ENCODE data around the gene CCDC6. TPM values are rescaled to one million over a fixed set of nuclear protein-coding genes. Genes with fewer than 3 reads are reported as not detected.

The CCDC6 gene
- total and polyA plus RNA-seq, 2 of the 8 experiments (the other 6 are each of a cell fraction or from before 2014, with no cell fraction given): 42.2 to 74.4 TPM

DNA sequence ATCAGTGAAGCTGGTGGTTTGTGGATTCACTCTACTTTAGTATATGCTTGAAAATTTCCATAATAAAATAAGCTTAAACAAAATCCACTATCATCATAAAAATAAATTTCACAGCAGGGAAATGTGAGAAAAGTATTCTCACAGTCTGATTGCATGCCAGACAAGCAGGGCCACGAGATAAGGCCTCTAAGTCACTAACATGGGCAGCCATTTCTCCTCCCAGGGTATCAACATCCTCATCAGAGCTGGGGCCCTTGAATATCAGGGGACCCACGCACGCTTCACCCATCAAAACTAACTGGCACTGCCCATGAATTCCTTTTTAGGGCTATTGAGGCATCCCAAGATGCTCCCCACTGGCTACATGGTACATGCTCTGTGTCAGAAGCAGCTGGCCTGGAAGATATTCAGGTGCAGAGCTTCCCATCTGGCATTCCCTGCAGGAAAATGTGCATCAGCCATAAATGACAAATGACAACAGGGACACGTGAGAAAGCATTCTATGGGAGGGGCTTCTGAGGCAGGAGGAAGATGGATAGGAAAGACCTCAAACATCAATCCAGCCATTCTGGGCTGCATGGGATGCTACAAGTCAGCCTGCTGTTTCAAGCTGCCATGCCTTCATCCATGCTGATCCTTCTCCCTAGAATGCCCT is 17.4 kb downstream of the CCDC6 start (continued):
- TF ChIP-seq SP4 (IDR thresholded peaks at IDR 0.05; ENCODE audit: low read length): no peak
- TF ChIP-seq, protein P1, sequence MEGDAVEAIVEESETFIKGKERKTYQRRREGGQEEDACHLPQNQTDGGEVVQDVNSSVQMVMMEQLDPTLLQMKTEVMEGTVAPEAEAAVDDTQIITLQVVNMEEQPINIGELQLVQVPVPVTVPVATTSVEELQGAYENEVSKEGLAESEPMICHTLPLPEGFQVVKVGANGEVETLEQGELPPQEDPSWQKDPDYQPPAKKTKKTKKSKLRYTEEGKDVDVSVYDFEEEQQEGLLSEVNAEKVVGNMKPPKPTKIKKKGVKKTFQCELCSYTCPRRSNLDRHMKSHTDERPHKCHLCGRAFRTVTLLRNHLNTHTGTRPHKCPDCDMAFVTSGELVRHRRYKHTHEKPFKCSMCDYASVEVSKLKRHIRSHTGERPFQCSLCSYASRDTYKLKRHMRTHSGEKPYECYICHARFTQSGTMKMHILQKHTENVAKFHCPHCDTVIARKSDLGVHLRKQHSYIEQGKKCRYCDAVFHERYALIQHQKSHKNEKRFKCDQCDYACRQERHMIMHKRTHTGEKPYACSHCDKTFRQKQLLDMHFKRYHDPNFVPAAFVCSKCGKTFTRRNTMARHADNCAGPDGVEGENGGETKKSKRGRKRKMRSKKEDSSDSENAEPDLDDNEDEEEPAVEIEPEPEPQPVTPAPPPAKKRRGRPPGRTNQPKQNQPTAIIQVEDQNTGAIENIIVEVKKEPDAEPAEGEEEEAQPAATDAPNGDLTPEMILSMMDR (IDR thresholded peaks at IDR 0.05; ENCODE audit: control extremely low read depth in 1 of 3, insufficient read depth in 1 of 3, low read depth in 1 of 3, low read length in 3 of 3): no peak
- TF ChIP-seq, protein P2, sequence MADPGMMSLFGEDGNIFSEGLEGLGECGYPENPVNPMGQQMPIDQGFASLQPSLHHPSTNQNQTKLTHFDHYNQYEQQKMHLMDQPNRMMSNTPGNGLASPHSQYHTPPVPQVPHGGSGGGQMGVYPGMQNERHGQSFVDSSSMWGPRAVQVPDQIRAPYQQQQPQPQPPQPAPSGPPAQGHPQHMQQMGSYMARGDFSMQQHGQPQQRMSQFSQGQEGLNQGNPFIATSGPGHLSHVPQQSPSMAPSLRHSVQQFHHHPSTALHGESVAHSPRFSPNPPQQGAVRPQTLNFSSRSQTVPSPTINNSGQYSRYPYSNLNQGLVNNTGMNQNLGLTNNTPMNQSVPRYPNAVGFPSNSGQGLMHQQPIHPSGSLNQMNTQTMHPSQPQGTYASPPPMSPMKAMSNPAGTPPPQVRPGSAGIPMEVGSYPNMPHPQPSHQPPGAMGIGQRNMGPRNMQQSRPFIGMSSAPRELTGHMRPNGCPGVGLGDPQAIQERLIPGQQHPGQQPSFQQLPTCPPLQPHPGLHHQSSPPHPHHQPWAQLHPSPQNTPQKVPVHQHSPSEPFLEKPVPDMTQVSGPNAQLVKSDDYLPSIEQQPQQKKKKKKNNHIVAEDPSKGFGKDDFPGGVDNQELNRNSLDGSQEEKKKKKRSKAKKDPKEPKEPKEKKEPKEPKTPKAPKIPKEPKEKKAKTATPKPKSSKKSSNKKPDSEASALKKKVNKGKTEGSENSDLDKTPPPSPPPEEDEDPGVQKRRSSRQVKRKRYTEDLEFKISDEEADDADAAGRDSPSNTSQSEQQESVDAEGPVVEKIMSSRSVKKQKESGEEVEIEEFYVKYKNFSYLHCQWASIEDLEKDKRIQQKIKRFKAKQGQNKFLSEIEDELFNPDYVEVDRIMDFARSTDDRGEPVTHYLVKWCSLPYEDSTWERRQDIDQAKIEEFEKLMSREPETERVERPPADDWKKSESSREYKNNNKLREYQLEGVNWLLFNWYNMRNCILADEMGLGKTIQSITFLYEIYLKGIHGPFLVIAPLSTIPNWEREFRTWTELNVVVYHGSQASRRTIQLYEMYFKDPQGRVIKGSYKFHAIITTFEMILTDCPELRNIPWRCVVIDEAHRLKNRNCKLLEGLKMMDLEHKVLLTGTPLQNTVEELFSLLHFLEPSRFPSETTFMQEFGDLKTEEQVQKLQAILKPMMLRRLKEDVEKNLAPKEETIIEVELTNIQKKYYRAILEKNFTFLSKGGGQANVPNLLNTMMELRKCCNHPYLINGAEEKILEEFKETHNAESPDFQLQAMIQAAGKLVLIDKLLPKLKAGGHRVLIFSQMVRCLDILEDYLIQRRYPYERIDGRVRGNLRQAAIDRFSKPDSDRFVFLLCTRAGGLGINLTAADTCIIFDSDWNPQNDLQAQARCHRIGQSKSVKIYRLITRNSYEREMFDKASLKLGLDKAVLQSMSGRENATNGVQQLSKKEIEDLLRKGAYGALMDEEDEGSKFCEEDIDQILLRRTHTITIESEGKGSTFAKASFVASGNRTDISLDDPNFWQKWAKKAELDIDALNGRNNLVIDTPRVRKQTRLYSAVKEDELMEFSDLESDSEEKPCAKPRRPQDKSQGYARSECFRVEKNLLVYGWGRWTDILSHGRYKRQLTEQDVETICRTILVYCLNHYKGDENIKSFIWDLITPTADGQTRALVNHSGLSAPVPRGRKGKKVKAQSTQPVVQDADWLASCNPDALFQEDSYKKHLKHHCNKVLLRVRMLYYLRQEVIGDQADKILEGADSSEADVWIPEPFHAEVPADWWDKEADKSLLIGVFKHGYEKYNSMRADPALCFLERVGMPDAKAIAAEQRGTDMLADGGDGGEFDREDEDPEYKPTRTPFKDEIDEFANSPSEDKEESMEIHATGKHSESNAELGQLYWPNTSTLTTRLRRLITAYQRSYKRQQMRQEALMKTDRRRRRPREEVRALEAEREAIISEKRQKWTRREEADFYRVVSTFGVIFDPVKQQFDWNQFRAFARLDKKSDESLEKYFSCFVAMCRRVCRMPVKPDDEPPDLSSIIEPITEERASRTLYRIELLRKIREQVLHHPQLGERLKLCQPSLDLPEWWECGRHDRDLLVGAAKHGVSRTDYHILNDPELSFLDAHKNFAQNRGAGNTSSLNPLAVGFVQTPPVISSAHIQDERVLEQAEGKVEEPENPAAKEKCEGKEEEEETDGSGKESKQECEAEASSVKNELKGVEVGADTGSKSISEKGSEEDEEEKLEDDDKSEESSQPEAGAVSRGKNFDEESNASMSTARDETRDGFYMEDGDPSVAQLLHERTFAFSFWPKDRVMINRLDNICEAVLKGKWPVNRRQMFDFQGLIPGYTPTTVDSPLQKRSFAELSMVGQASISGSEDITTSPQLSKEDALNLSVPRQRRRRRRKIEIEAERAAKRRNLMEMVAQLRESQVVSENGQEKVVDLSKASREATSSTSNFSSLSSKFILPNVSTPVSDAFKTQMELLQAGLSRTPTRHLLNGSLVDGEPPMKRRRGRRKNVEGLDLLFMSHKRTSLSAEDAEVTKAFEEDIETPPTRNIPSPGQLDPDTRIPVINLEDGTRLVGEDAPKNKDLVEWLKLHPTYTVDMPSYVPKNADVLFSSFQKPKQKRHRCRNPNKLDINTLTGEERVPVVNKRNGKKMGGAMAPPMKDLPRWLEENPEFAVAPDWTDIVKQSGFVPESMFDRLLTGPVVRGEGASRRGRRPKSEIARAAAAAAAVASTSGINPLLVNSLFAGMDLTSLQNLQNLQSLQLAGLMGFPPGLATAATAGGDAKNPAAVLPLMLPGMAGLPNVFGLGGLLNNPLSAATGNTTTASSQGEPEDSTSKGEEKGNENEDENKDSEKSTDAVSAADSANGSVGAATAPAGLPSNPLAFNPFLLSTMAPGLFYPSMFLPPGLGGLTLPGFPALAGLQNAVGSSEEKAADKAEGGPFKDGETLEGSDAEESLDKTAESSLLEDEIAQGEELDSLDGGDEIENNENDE (IDR thresholded peaks at IDR 0.05; ENCODE audit: insufficient replicate concordance, low read length): no peak
- TF ChIP-seq RFX5 (IDR thresholded peaks at IDR 0.05; ENCODE audit: borderline replicate concordance, low read depth, low read length): no peak

Data from H1 (cell line).